Activated naive CD4-positive, alpha-beta T cell treated with anti-CD3 and anti-CD28 coated beads, Interleukin-2, amount 10 ng/mL, durations not matched to agents 7 days and 5 days (primary cell): ENCODE data around the gene UBA52.
A peak's percentile ranks its signal among the peaks of the same experiment; 100 is the strongest.
"Not testable (repeated sequence)": the region's sequence is repeated elsewhere in the genome, so short reads cannot be mapped to it uniquely, and the experiment has no call there.

Experiments
- CTCF ChIA-PET: fragments of 350-600 bp; sonication (Branson Sonifier 250); formaldehyde crosslinking; loops from one replicate; lab custom pipeline; 2021; ENCODE audit warnings: antibody characterized with exemption; lab: Charles Lee
- DNase-seq: peaks from one replicate; pipeline ENCODE4 v3.0.0-alpha.2; 2020
- H3K27ac Mint-ChIP-seq: one replicate; pipeline ENCODE4 v1.8.0; 2021; ENCODE audit warnings: mild to moderate bottlenecking, moderate library complexity, mixed read lengths
- H3K27me3 Mint-ChIP-seq: one replicate; pipeline ENCODE4 v1.8.0; 2021; ENCODE audit warnings: mild to moderate bottlenecking, mixed read lengths
- H3K36me3 Mint-ChIP-seq: one replicate; pipeline ENCODE4 v1.8.0; 2021; ENCODE audit warnings: mixed read lengths
- H3K4me1 Mint-ChIP-seq: one replicate; pipeline ENCODE4 v1.8.0; 2021; ENCODE audit warnings: mixed read lengths
- H3K4me3 Mint-ChIP-seq: one replicate; pipeline ENCODE4 v1.8.0; 2021; ENCODE audit warnings: mild to moderate bottlenecking, moderate library complexity, mixed read lengths
- H3K9me3 Mint-ChIP-seq: one replicate; pipeline ENCODE4 v1.8.0; 2021; ENCODE audit warnings: mixed read lengths

The UBA52 gene

GRCh38 chr19:18540200-18540599 is 31.5 kb upstream of the UBA52 start:
- CTCF ChIA-PET, H3K9me3 Mint-ChIP-seq, DNase-seq, H3K27ac Mint-ChIP-seq, H3K4me3 Mint-ChIP-seq, H3K27me3 Mint-ChIP-seq: not testable (repeated sequence)
- Mint-ChIP-seq H3K36me3 (peaks cover 23% of the 10 kb centered on the region), H3K4me1 (peaks cover 33% of the 10 kb centered on the region)

GRCh38 chr19:18541258-18541991 is 30.2 kb upstream of the UBA52 start:
- Mint-ChIP-seq H3K27me3 (peaks cover 7% of the 10 kb centered on the region), H3K4me3 (peak overlapping the region; percentile 84), H3K36me3 (peaks cover 21% of the 10 kb centered on the region), H3K27ac (no peak overlapping the region), H3K9me3 (no peaks in the 10 kb centered on the region), H3K4me1 (peaks cover 34% of the 10 kb centered on the region)
- CTCF ChIA-PET = no interaction called here
- no peak for DNase-seq

- Mint-ChIP-seq H3K27me3 (peaks cover 14% of the 10 kb centered on the region), H3K36me3 (peaks cover 16% of the 10 kb centered on the region), H3K4me1 (peaks cover 34% of the 10 kb centered on the region), H3K9me3 (no peaks in the 10 kb centered on the region), H3K27ac (peak overlapping the region; percentile 88), H3K4me3 (peak overlapping the region; percentile 84)
- no peak for DNase-seq
- CTCF ChIA-PET = no interaction called here
Measured at GRCh38 chr19:18541992-18542940, 29.4 kb upstream of the UBA52 start.

GRCh38 chr19:18542941-18543813 is 28.5 kb upstream of the UBA52 start, which contains the start of gene FKBP8:
Gene FKBP8, minus strand, starts transcription at chr19:18543573. Its CDS starts 1,603 bp downstream, at chr19:18541970.
- peak within 1 kb of the TSS; percentile 99 for H3K27ac Mint-ChIP-seq
- peaks cover 18% of the 10 kb centered on the region for H3K27me3 Mint-ChIP-seq
- peaks cover 12% of the 10 kb centered on the region for H3K36me3 Mint-ChIP-seq
- DNase-seq = peak; percentile 98
- CTCF ChIA-PET = interaction anchor here (0.9 to 2.3 kb wide), 9 partner anchors 12 to 304 kb away, joined by 3 to 19 read pairs (median 3); partner anchors contain the start of genes KXD1, REX1BD and UBA52
- peak within 1 kb of the TSS; percentile 96 for H3K4me3 Mint-ChIP-seq
- peaks cover 34% of the 10 kb centered on the region for H3K4me1 Mint-ChIP-seq
- no peaks in the 10 kb centered on the region for H3K9me3 Mint-ChIP-seq

GRCh38 chr19:18543814-18544475 is 27.7 kb upstream of the UBA52 start:
- peaks cover 34% of the 10 kb centered on the region for H3K4me1 Mint-ChIP-seq
- CTCF ChIA-PET = interaction anchor here (0.6 to 2.3 kb wide), 15 partner anchors 10 to 303 kb away, joined by 3 to 19 read pairs (median 3); partner anchors contain the start of genes KXD1, REX1BD and UBA52

GRCh38 chr19:18551631-18552030 is 20.0 kb upstream of the UBA52 start:
- H3K9me3 Mint-ChIP-seq = no peaks in the 10 kb centered on the region
- no peaks in the 10 kb centered on the region for H3K36me3 Mint-ChIP-seq
- H3K27ac Mint-ChIP-seq = no peak overlapping the region
- no peaks in the 10 kb centered on the region for H3K4me1 Mint-ChIP-seq
- CTCF ChIA-PET = interaction anchor here (1.4 kb wide), 1 partner anchor 41 kb away, joined by 3 read pairs; no protein-coding TSS in a partner anchor
- no peak for DNase-seq
- no peak overlapping the region for H3K4me3 Mint-ChIP-seq
- peaks cover 34% of the 10 kb centered on the region for H3K27me3 Mint-ChIP-seq

More at GRCh38 chr19:18543814-18544475, 27.7 kb upstream of the UBA52 start:
- peak; percentile 89 for DNase-seq
- Mint-ChIP-seq H3K9me3 (no peaks in the 10 kb centered on the region), H3K36me3 (peaks cover 12% of the 10 kb centered on the region), H3K4me3 (peak overlapping the region; percentile 96), H3K27me3 (peaks cover 25% of the 10 kb centered on the region), H3K27ac (peak overlapping the region; percentile 99)

- CTCF ChIA-PET = interaction anchor here (1.3 to 3.9 kb wide), 4 partner anchors 14 to 106 kb away, joined by 4 to 14 read pairs (median 8); partner anchors contain the start of genes FKBP8 and REX1BD
- DNase-seq = peak; percentile 99
- H3K4me3 Mint-ChIP-seq = peak within 1 kb of the TSS; percentile 91
- H3K36me3 Mint-ChIP-seq = peaks cover 7% of the 10 kb centered on the region
- peaks cover 3% of the 10 kb centered on the region for H3K27me3 Mint-ChIP-seq
- peak within 1 kb of the TSS; percentile 96 for H3K27ac Mint-ChIP-seq
- no peaks in the 10 kb centered on the region for H3K9me3 Mint-ChIP-seq
- H3K4me1 Mint-ChIP-seq = peaks cover 25% of the 10 kb centered on the region
Measured at GRCh38 chr19:18557411-18558201, 14.1 kb upstream of the UBA52 start, which contains the start of gene KXD1. Gene KXD1, plus strand, starts transcription at chr19:18557870. Its CDS starts 4,187 bp downstream, at chr19:18562057.

- no peak for DNase-seq
- H3K9me3 Mint-ChIP-seq = no peaks in the 10 kb centered on the region
- peak overlapping the region; percentile 96 for H3K27ac Mint-ChIP-seq
- H3K4me3 Mint-ChIP-seq = peak overlapping the region; percentile 91
- peaks cover 10% of the 10 kb centered on the region for H3K36me3 Mint-ChIP-seq
- H3K27me3 Mint-ChIP-seq = no peaks in the 10 kb centered on the region
- peaks cover 25% of the 10 kb centered on the region for H3K4me1 Mint-ChIP-seq
- CTCF ChIA-PET = interaction anchor here (1.3 to 3.9 kb wide), 4 partner anchors 14 to 107 kb away, joined by 4 to 14 read pairs (median 8); partner anchors contain the start of genes FKBP8 and REX1BD
Measured at GRCh38 chr19:18558202-18558555, 13.5 kb upstream of the UBA52 start.

GRCh38 chr19:18558604-18559003 is 13.1 kb upstream of the UBA52 start:
- H3K9me3 Mint-ChIP-seq = no peaks in the 10 kb centered on the region
- H3K4me3 Mint-ChIP-seq = peak overlapping the region; percentile 91
- CTCF ChIA-PET = interaction anchor here (1.3 to 3.9 kb wide), 4 partner anchors 15 to 107 kb away, joined by 4 to 14 read pairs (median 8); partner anchors contain the start of genes FKBP8 and REX1BD
- DNase-seq = no peak
- peak overlapping the region; percentile 96 for H3K27ac Mint-ChIP-seq
- no peaks in the 10 kb centered on the region for H3K27me3 Mint-ChIP-seq
- H3K4me1 Mint-ChIP-seq = peaks cover 25% of the 10 kb centered on the region
- H3K36me3 Mint-ChIP-seq = peaks cover 11% of the 10 kb centered on the region

GRCh38 chr19:18559685-18560084 is 12.0 kb upstream of the UBA52 start:
- H3K27me3 Mint-ChIP-seq = no peaks in the 10 kb centered on the region
- H3K4me3 Mint-ChIP-seq = peak overlapping the region; percentile 91
- H3K9me3 Mint-ChIP-seq = no peaks in the 10 kb centered on the region
- peaks cover 25% of the 10 kb centered on the region for H3K4me1 Mint-ChIP-seq
- peak overlapping the region; percentile 96 for H3K27ac Mint-ChIP-seq
- CTCF ChIA-PET = interaction anchor here (1.0 to 3.9 kb wide), 2 partner anchors 16 to 29 kb away, joined by 3 to 14 read pairs; partner anchors contain the start of genes FKBP8 and REX1BD
- peaks cover 14% of the 10 kb centered on the region for H3K36me3 Mint-ChIP-seq
- DNase-seq = no peak

GRCh38 chr19:18562086-18562485 is 9.6 kb upstream of the UBA52 start:
- CTCF ChIA-PET = no interaction called here
- Mint-ChIP-seq H3K4me1 (peaks cover 23% of the 10 kb centered on the region), H3K9me3 (no peaks in the 10 kb centered on the region), H3K4me3 (no peak overlapping the region), H3K27ac (no peak overlapping the region), H3K27me3 (no peaks in the 10 kb centered on the region), H3K36me3 (peaks cover 22% of the 10 kb centered on the region)
- DNase-seq = no peak

GRCh38 chr19:18566953-18567352 is 4.7 kb upstream of the UBA52 start:
- CTCF ChIA-PET = interaction anchor here (1.4 kb wide), 1 partner anchor 22 kb away, joined by 3 read pairs; the partner anchor contains the start of gene REX1BD
- Mint-ChIP-seq H3K27me3 (no peaks in the 10 kb centered on the region), H3K27ac (no peak overlapping the region), H3K9me3 (no peaks in the 10 kb centered on the region), H3K4me1 (peaks cover 9% of the 10 kb centered on the region), H3K36me3 (peaks cover 41% of the 10 kb centered on the region), H3K4me3 (no peak overlapping the region)
- no peak for DNase-seq
